ENCODE measurements around the gene OR10J1. TPM values are rescaled to one million over a fixed set of nuclear protein-coding genes. Genes with fewer than 3 reads are reported as not detected.
"Not testable (repeated sequence)": the region's sequence is repeated elsewhere in the genome, so short reads cannot be mapped to it uniquely, and the experiment has no call there.

The OR10J1 gene
- total RNA-seq, 4 donors from 2014 or later, result not detected

DNA sequence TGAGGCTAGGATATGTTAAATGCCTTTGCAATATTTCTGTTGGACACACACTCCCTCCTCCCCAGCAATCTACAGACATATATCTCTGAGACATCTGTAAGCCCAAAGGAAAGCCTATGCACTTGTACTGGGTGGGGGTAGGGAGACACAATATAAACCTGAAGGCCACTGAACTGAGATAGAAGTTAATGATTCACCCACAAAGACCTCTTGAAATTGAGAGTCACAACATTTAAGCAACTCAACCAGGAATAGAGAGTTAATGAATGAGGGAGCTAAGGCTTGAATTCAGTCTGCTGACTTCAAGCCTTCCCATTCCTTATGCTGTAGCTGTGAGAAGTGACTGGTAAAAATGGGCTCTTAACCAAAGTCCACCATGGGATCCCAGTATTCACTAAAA is 5.0 kb downstream of the OR10J1 start:
- Histone ChIP-seq H3K4me3 (no peak overlapping the region), H3K27me3 (no peaks in the 10 kb centered on the region), H3K36me3 (no peaks in the 10 kb centered on the region), H3K9me3 (no peaks in the 10 kb centered on the region), H3K4me1 (no peaks in the 10 kb centered on the region), H3K27ac (no peak overlapping the region)
- DNase-seq, result no peak
- TF ChIP-seq, protein P1, sequence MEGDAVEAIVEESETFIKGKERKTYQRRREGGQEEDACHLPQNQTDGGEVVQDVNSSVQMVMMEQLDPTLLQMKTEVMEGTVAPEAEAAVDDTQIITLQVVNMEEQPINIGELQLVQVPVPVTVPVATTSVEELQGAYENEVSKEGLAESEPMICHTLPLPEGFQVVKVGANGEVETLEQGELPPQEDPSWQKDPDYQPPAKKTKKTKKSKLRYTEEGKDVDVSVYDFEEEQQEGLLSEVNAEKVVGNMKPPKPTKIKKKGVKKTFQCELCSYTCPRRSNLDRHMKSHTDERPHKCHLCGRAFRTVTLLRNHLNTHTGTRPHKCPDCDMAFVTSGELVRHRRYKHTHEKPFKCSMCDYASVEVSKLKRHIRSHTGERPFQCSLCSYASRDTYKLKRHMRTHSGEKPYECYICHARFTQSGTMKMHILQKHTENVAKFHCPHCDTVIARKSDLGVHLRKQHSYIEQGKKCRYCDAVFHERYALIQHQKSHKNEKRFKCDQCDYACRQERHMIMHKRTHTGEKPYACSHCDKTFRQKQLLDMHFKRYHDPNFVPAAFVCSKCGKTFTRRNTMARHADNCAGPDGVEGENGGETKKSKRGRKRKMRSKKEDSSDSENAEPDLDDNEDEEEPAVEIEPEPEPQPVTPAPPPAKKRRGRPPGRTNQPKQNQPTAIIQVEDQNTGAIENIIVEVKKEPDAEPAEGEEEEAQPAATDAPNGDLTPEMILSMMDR (IDR thresholded peaks at IDR 0.05), result no peak
- TF ChIP-seq EP300 (IDR thresholded peaks at IDR 0.05; ENCODE audit: low read depth), result no peak
- TF ChIP-seq POLR2A (IDR thresholded peaks at IDR 0.05), result no peak
- no peak for TF ChIP-seq POLR2AphosphoS5 (IDR thresholded peaks at IDR 0.05)
- intact Hi-C loops (cut with DNase I; ENCODE audit: low total_unique reads) (no loop called here), in situ Hi-C loops (cut with MboI; ENCODE audit: low pct_ligation_motif_present in 1 of 4, low pct_unique_long_range_greater_than_20kb in 1 of 4, low sequenced_read_pairs in 3 of 4) (no loop called here)

DNA sequence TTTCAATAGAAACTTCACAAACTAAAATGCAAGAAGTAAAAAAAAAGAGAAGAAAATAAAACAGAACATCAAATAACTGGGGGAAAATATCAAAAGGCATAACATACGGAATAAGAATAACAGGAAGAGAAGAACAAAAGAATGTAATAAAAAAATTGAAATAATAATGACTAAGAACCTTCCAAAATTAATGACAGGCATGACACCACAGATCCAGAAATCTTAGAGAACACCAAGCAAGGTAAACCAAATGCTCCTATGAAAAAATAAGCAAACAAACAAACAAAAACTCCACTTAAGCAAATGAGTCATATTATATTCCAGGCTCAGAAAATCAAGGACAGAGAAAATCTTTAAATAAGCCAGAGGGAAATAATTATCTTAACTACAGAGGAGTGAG is 8.7 kb downstream of the OR10J1 start:
- in situ Hi-C loops (cut with MboI; ENCODE audit: low pct_ligation_motif_present in 1 of 4, low pct_unique_long_range_greater_than_20kb in 1 of 4, low sequenced_read_pairs in 3 of 4), result no loop called here
- no peak for TF ChIP-seq POLR2AphosphoS5 (IDR thresholded peaks at IDR 0.05)
- TF ChIP-seq POLR2A (IDR thresholded peaks at IDR 0.05), result no peak
- intact Hi-C loops (cut with DNase I; ENCODE audit: low total_unique reads), result no loop called here
- H3K9me3 ChIP-seq, result peaks cover 0 to 5% of the 10 kb centered on the region in 2 donors
- no peaks in the 10 kb centered on the region for H3K27me3 ChIP-seq
- H3K36me3 ChIP-seq, result no peaks in the 10 kb centered on the region
- no peaks in the 10 kb centered on the region for H3K4me1 ChIP-seq
- no peak overlapping the region for H3K4me3 ChIP-seq
- H3K27ac ChIP-seq, result no peak overlapping the region
- DNase-seq, result no peak
- 62 to 78% methylated on average over 1 of the region's 1 CpG for WGBS, 2 donors (ENCODE audit: low coverage in 1 of 2)

DNA sequence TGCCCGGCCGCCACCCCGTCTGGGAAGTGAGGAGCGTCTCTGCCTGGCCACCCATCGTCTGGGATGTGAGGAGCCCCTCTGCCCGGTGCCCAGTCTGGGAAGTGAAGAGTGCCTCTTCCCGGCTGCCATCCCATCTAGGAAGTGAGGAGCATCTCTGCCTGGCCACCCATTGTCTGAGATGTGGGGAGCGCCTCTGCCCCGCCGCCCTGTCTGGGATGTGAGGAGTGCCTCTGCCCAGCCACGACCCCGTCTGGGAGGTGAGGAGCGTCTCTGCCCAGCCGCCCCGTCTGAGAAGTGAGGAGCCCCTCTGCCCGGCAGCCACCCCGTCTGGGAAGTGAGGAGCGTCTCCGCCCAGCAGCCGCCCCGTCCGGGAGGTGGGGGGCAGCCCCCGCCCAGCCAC is 10.1 kb downstream of the OR10J1 start:
- DNase-seq; H3K4me1 ChIP-seq; H3K4me3 ChIP-seq; H3K9me3 ChIP-seq; H3K36me3 ChIP-seq; H3K27me3 ChIP-seq; intact Hi-C loops (cut with DNase I; ENCODE audit: low total_unique reads); in situ Hi-C loops (cut with MboI; ENCODE audit: low pct_ligation_motif_present in 1 of 4, low pct_unique_long_range_greater_than_20kb in 1 of 4, low sequenced_read_pairs in 3 of 4); H3K27ac ChIP-seq: not testable (repeated sequence)
- 100% methylated on average over 3 of the region's 23 CpGs; no CpG with 5 or more reads in 1 of the 2 donors for WGBS, 2 donors (ENCODE audit: low coverage in 1 of 2)

DNA sequence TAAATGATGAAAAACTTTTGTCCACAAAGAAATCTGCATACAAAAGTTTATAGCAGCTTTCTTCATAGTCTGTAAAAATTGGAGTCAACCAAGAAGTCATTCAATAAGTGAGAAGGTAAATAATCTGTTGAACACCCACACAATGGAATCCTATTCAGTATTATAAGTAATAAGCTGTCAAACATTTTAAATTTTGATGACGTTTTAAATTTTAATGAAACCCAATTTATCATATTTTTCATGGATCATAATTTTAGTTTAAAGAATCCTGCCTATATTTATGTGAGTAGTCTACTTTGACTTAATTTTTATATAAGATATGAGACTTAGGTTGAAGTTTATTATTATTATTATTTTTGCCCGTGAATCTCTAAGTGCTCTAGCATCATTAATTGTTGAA is 20.0 kb downstream of the OR10J1 start:
- no peak for DNase-seq
- in situ Hi-C loops (cut with MboI; ENCODE audit: low pct_ligation_motif_present in 1 of 4, low pct_unique_long_range_greater_than_20kb in 1 of 4, low sequenced_read_pairs in 3 of 4) (no loop called here), intact Hi-C loops (cut with DNase I; ENCODE audit: low total_unique reads) (no loop called here)
- no peaks in the 10 kb centered on the region for H3K36me3 ChIP-seq
- no peak overlapping the region for H3K4me3 ChIP-seq
- H3K27me3 ChIP-seq, result no peaks in the 10 kb centered on the region
- TF ChIP-seq, protein P1 (IDR thresholded peaks at IDR 0.05), result no peak
- TF ChIP-seq POLR2A (IDR thresholded peaks at IDR 0.05) (no peak), EP300 (IDR thresholded peaks at IDR 0.05; ENCODE audit: low read depth) (no peak), POLR2AphosphoS5 (IDR thresholded peaks at IDR 0.05) (no peak)
- H3K27ac ChIP-seq, result no peak overlapping the region
- peaks cover 0 to 14% of the 10 kb centered on the region in 2 donors for H3K9me3 ChIP-seq
- H3K4me1 ChIP-seq, result no peaks in the 10 kb centered on the region
- 73 to 84% methylated on average over 2 of the region's 2 CpGs for WGBS, 2 donors (ENCODE audit: low coverage in 1 of 2)

DNA sequence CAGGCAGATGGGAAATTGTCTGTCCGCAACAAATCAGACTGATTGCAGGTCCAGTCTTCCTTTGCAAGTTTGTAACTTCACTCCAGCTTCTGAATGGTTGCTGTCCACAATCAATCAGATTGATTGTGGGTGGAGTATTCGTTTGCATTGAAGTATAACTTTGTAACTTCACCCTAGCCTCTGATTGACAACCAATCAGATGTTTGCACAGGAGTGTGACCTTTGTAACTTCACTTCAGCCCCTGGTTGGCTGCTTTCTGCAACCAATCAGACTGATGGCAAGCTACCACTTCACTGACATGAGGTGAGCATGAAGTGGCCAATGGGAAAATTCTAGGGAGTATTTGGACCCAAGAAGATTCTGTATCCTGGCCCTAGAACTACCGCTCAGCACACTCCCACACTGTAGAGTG is 25.7 kb downstream of the OR10J1 start:
- 74 to 87% methylated on average over 3 of the region's 3 CpGs for WGBS, 2 donors (ENCODE audit: low coverage in 1 of 2)
- in situ Hi-C loops (cut with MboI; ENCODE audit: low pct_ligation_motif_present in 1 of 4, low pct_unique_long_range_greater_than_20kb in 1 of 4, low sequenced_read_pairs in 3 of 4) (no loop called here), intact Hi-C loops (cut with DNase I; ENCODE audit: low total_unique reads) (no loop called here)
- no peak for DNase-seq
- H3K27me3 ChIP-seq, result no peaks in the 10 kb centered on the region
- H3K4me3 ChIP-seq, result no peak overlapping the region
- no peak for TF ChIP-seq POLR2A (IDR thresholded peaks at IDR 0.05)
- TF ChIP-seq, protein P1 (IDR thresholded peaks at IDR 0.05), result no peak
- peaks cover 0 to 14% of the 10 kb centered on the region in 2 donors for H3K9me3 ChIP-seq
- no peak overlapping the region for H3K27ac ChIP-seq
- H3K4me1 ChIP-seq, result no peaks in the 10 kb centered on the region
- H3K36me3 ChIP-seq, result no peaks in the 10 kb centered on the region

Measured in transverse colon (tissue), 4 donors.